Measurements from ENCODE around the gene ZSCAN12. TPM values are rescaled to one million over a fixed set of nuclear protein-coding genes. Genes with fewer than 3 reads are reported as not detected.

The ZSCAN12 gene
- total RNA-seq, 2 donors from 2014 or later: 10.5 to 12.8 TPM

DNA sequence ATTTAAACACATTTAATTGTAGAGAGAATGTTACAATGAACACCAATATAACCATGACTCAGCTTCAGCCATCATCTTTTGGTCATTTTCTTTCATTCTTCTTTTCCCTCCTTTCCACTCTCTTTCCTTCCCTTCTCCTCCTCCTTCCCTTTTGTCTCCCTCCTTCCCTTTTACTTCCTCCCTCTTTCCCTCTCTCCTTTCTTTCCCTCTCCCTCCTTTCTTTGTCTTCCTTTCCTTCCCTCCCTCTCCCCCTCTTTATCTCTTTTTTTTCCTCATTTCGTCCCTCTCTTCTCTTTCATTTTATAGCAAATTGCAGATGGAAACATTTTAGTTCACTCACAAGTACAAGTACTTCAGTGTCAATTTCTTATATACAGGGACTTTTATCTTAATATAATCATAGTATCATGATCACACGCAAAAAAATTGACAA is 48.0 kb downstream of the ZSCAN12 start:
- Mint-ChIP-seq H3K27me3 (ENCODE audit: insufficient read depth) (peaks cover 3% of the 10 kb centered on the region), H3K4me1 (peaks cover 24% of the 10 kb centered on the region), H3K36me3 (ENCODE audit: low read depth) (peaks cover 13% of the 10 kb centered on the region), H3K4me3 (no peak overlapping the region), H3K27ac (no peak overlapping the region), H3K9me3 (peaks cover 4% of the 10 kb centered on the region)
- peaks cover 8% of the 10 kb centered on the region for H3K36me3 ChIP-seq (ENCODE audit: control insufficient read depth, insufficient read depth, low read length)
- 94% methylated on average over 2 of the region's 2 CpGs; no CpG with 5 or more reads in 1 of the 2 experiments for WGBS, 2 experiments (ENCODE audit: insufficient coverage in 1 of 2, insufficient read length in 1 of 2)
- TF ChIP-seq, protein P1, sequence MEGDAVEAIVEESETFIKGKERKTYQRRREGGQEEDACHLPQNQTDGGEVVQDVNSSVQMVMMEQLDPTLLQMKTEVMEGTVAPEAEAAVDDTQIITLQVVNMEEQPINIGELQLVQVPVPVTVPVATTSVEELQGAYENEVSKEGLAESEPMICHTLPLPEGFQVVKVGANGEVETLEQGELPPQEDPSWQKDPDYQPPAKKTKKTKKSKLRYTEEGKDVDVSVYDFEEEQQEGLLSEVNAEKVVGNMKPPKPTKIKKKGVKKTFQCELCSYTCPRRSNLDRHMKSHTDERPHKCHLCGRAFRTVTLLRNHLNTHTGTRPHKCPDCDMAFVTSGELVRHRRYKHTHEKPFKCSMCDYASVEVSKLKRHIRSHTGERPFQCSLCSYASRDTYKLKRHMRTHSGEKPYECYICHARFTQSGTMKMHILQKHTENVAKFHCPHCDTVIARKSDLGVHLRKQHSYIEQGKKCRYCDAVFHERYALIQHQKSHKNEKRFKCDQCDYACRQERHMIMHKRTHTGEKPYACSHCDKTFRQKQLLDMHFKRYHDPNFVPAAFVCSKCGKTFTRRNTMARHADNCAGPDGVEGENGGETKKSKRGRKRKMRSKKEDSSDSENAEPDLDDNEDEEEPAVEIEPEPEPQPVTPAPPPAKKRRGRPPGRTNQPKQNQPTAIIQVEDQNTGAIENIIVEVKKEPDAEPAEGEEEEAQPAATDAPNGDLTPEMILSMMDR (conservative IDR thresholded peaks at IDR 0.05): no peak
- H3K9me3 ChIP-seq (ENCODE audit: control insufficient read depth, low read length): peaks cover 18% of the 10 kb centered on the region
- H3K4me1 ChIP-seq (ENCODE audit: control insufficient read depth, insufficient read depth, low read length): peaks cover 3% of the 10 kb centered on the region
- peak overlapping the region; percentile 98 for H3K4me3 ChIP-seq (ENCODE audit: low read length)
- H3K27me3 ChIP-seq (ENCODE audit: control insufficient read depth, insufficient read depth, low read length, poor library complexity, severe bottlenecking): no peaks in the 10 kb centered on the region
- no peak for DNase-seq
- no peak overlapping the region for H3K9ac ChIP-seq (ENCODE audit: extremely low read depth, low read length, poor library complexity, severe bottlenecking)
- H3K27ac ChIP-seq (ENCODE audit: low read depth, low read length): no peak overlapping the region

DNA sequence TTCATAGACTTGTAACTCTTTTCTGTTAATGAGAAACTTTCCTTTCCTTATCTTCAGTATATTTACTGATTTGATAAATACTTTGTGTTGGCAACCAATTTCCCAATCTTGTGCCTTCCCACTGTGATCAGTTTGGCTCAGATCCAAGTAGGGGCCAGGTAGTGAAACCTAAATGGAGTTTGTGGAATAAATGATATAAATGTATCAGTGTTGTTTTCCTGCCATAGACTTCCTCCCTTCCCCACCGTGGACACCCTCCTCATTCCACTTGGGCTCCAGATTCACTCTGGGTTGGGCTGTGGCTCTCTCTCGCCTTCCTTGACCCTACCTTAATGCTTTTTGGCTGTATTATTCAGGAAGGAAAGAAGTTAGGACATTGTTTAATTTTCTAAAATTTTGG is 48.5 kb downstream of the ZSCAN12 start:
- Mint-ChIP-seq H3K27ac (no peak overlapping the region), H3K9me3 (peaks cover 4% of the 10 kb centered on the region), H3K27me3 (ENCODE audit: insufficient read depth) (peaks cover 7% of the 10 kb centered on the region), H3K36me3 (ENCODE audit: low read depth) (peaks cover 13% of the 10 kb centered on the region), H3K4me1 (peaks cover 24% of the 10 kb centered on the region), H3K4me3 (peak overlapping the region; percentile 98)
- no peak overlapping the region for H3K9ac ChIP-seq (ENCODE audit: extremely low read depth, low read length, poor library complexity, severe bottlenecking)
- peaks cover 8% of the 10 kb centered on the region for H3K36me3 ChIP-seq (ENCODE audit: control insufficient read depth, insufficient read depth, low read length)
- no peaks in the 10 kb centered on the region for H3K4me1 ChIP-seq (ENCODE audit: control insufficient read depth, insufficient read depth, low read length)
- no peak overlapping the region for H3K27ac ChIP-seq (ENCODE audit: low read depth, low read length)
- TF ChIP-seq, protein P1 (conservative IDR thresholded peaks at IDR 0.05): no peak
- no peaks in the 10 kb centered on the region for H3K27me3 ChIP-seq (ENCODE audit: control insufficient read depth, insufficient read depth, low read length, poor library complexity, severe bottlenecking)
- no peak for DNase-seq
- H3K4me3 ChIP-seq (ENCODE audit: low read length): peak overlapping the region; percentile 98
- H3K9me3 ChIP-seq (ENCODE audit: control insufficient read depth, low read length): peaks cover 18% of the 10 kb centered on the region
- 87% methylated on average over 2 of the region's 2 CpGs; no CpG with 5 or more reads in 1 of the 2 experiments for WGBS, 2 experiments (ENCODE audit: insufficient coverage in 1 of 2, insufficient read length in 1 of 2)

DNA sequence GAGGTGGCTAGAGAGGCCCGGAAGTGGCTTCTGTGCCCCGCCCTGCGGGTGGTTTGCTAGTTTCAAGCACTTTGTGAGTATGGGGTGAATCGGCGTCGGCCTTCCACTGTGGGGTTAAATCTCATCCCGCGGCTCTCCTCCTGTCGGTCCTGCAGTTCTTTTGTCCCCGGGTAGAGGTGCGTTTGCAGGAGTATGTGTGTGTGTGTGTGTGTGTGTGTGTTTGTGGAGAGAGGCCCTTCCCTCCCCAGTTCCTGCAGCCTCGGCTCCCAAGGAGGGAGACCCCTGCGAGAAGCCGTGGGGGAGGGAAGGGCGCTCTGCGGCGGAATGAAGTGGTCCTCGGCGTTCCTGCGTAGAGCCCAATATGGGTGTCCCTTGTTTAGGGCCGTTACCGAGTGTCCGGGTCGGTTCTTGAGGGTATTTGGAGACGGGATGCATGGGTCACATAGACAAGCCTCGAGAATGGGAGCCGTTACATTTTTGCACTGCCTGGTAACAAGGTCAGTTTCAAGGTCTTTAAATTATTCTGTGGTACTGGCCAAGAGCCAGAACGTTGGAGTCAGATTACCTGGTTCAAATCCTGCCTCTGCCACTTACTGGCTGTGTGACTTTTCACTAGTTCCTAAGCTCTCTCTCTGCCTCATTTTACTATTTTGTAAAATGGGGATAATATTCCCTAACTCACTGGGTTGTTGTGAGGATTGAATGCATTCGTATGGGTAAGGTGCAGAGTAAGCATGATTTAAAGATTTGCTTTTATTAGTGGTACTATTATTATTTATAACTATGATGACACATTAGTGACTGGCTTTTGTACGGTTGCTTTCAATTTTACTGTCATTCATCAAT is 49.4 kb downstream of the ZSCAN12 start, which contains the start of gene ZKSCAN3:
ZKSCAN3 (plus strand) TSS at position 56 of the 846 bp plus-strand sequence. CDS start 9,640 bp downstream, outside the sequence.
- peaks cover 4% of the 10 kb centered on the region for H3K9me3 Mint-ChIP-seq
- peaks cover 17% of the 10 kb centered on the region for H3K27me3 Mint-ChIP-seq (ENCODE audit: insufficient read depth)
- H3K4me1 ChIP-seq (ENCODE audit: control insufficient read depth, insufficient read depth, low read length): no peaks in the 10 kb centered on the region
- peaks cover 13% of the 10 kb centered on the region for H3K36me3 Mint-ChIP-seq (ENCODE audit: low read depth)
- peak within 1 kb of the TSS; percentile 98 for H3K4me3 Mint-ChIP-seq
- peaks cover 17% of the 10 kb centered on the region for H3K4me1 Mint-ChIP-seq
- H3K36me3 ChIP-seq (ENCODE audit: control insufficient read depth, insufficient read depth, low read length): peaks cover 8% of the 10 kb centered on the region
- H3K27ac ChIP-seq (ENCODE audit: low read depth, low read length): no peak within 1 kb of the TSS
- H3K9ac ChIP-seq (ENCODE audit: extremely low read depth, low read length, poor library complexity, severe bottlenecking): peak within 1 kb of the TSS; percentile 72
- DNase-seq: peak; percentile 94
- peak within 1 kb of the TSS; percentile 98 for H3K4me3 ChIP-seq (ENCODE audit: low read length)
- H3K9me3 ChIP-seq (ENCODE audit: control insufficient read depth, low read length): peaks cover 18% of the 10 kb centered on the region
- peaks cover 8% of the 10 kb centered on the region for H3K27me3 ChIP-seq (ENCODE audit: control insufficient read depth, insufficient read depth, low read length, poor library complexity, severe bottlenecking)
- WGBS, 2 experiments (ENCODE audit: insufficient coverage in 1 of 2, insufficient read length in 1 of 2): 1 to 2% methylated on average over 8 to 29 of the region's 30 CpGs
- TF ChIP-seq, protein P1 (conservative IDR thresholded peaks at IDR 0.05): no peak
- H3K27ac Mint-ChIP-seq: peak within 1 kb of the TSS; percentile 95

All from endodermal cell (in vitro differentiated cells).